GM23248 (cell line): ENCODE data around the gene ATP5ME. TPM values are rescaled to one million over a fixed set of nuclear protein-coding genes. Genes with fewer than 3 reads are reported as not detected.
"Not testable (repeated sequence)": the region's sequence is repeated elsewhere in the genome, so short reads cannot be mapped to it uniquely, and the experiment has no call there.

Experiments used
- DNase-seq: peaks from one replicate; pipeline ENCODE4 v3.0.0-alpha.2; 2015
- H2AFZ ChIP-seq: fragments of 200-600 bp; sonication (generic); 2 replicates; pipeline ENCODE4 v1.6.1; 2016; ENCODE audit warnings: antibody characterized with exemption
- H3F3A ChIP-seq: fragments of 200-600 bp; sonication (generic); 2 replicates; pipeline ENCODE4 v1.6.1; 2016; ENCODE audit warnings: mild to moderate bottlenecking, antibody characterized with exemption, mixed run types; ENCODE audit not compliant: insufficient read depth
- H3K27ac ChIP-seq: fragments of 200-600 bp; sonication (generic); 2 replicates; pipeline ENCODE4 v1.5.1; 2016; ENCODE audit warnings: mild to moderate bottlenecking
- H3K27me3 ChIP-seq: fragments of 200-600 bp; sonication (generic); replicated peaks from 2 replicates; pipeline ENCODE4 v1.6.1; 2016; ENCODE audit warnings: mild to moderate bottlenecking; ENCODE audit not compliant: insufficient read depth
- H3K36me3 ChIP-seq: fragments of 200-600 bp; sonication (generic); 2 replicates; pipeline ENCODE4 v1.6.1; 2016; ENCODE audit warnings: low read depth, mild to moderate bottlenecking
- H3K4me1 ChIP-seq: fragments of 200-600 bp; sonication (generic); 2 replicates; pipeline ENCODE4 v1.6.1; 2016; ENCODE audit warnings: mild to moderate bottlenecking; ENCODE audit not compliant: insufficient read depth
- H3K4me2 ChIP-seq: fragments of 200-600 bp; sonication (generic); one replicate; pipeline ENCODE4 v1.6.1; 2016; ENCODE audit warnings: mild to moderate bottlenecking; ENCODE audit not compliant: unreplicated experiment
- H3K4me3 ChIP-seq: fragments of 200-600 bp; sonication (generic); 2 replicates; pipeline ENCODE4 v1.5.1; 2016; ENCODE audit warnings: mild to moderate bottlenecking
- H3K79me2 ChIP-seq: fragments of 200-600 bp; sonication (generic); 2 replicates; pipeline ENCODE4 v1.6.1; 2016; ENCODE audit warnings: mild to moderate bottlenecking; ENCODE audit not compliant: insufficient read depth
- H3K9ac ChIP-seq: fragments of 200-600 bp; sonication (generic); 2 replicates; pipeline ENCODE4 v1.6.1; 2016; ENCODE audit warnings: mild to moderate bottlenecking
- H3K9me2 ChIP-seq: fragments of 200-600 bp; sonication (generic); 2 replicates; pipeline ENCODE4 v1.6.1; 2016; ENCODE audit warnings: mixed run types, mild to moderate bottlenecking, moderate library complexity; ENCODE audit not compliant: insufficient read depth
- H3K9me3 ChIP-seq: fragments of 200-600 bp; sonication (generic); one replicate; pipeline ENCODE4 v1.6.1; 2017; ENCODE audit warnings: low read depth
- H4K20me1 ChIP-seq: fragments of 200-600 bp; sonication (generic); 2 replicates; pipeline ENCODE4 v1.6.0; 2016; ENCODE audit not compliant: insufficient read depth
- EZH2 ChIP-seq: fragments of 200-600 bp; sonication (generic); IDR thresholded peaks from 2 replicates; pipeline ENCODE4 v1.6.1; 2018; ENCODE audit warnings: antibody characterized with exemption, mild to moderate bottlenecking; ENCODE audit not compliant: insufficient read depth, poor library complexity, severe bottlenecking
- EZH2phosphoT487 ChIP-seq: fragments of 200-600 bp; sonication (generic); IDR thresholded peaks from 2 replicates; pipeline ENCODE4 v1.6.1; 2018; ENCODE audit warnings: antibody characterized with exemption, moderate library complexity, mild to moderate bottlenecking, low read depth; ENCODE audit not compliant: insufficient read depth
- WGBS, 2 experiments: methylation state at CpG; one replicate each; pipeline ENCODE4 v1.1.6; 2015 to 2017; ENCODE audit warnings: low lambda C conversion rate in 2 of 2, low coverage in 1 of 2; ENCODE audit errors: missing lambda C conversion rate in 2 of 2; 5-methylcytosine and 5-hydroxymethylcytosine counted together
- in situ Hi-C: fragments of 300-500 bp; cut with MboI; formaldehyde crosslinking; loops from 2 replicates; pipeline ENCODE4 v1.15.0; 2020
- polyA plus RNA-seq: library from polyadenylated mRNA; unstranded; fragments of >200 nt; fragmentation: Nextera tagmentation; extraction: Ambion mirVana; gene quantifications from 2 replicates; pipeline ENCODE4 v1.2.1, GENCODE V29; 2016
- total RNA-seq: library from RNA; depleted of rRNA; stranded (reverse); fragments of >200 nt; shearing (Covaris generic); gene quantifications from 2 replicates; pipeline ENCODE4 v1.2.3, GENCODE V29; 2014

Gene ATP5ME
- total and polyA plus RNA-seq, 2 experiments from 2014 or later = 26.3 to 478 TPM

GRCh38 chr4:699816-700580 lies 25.9 kb upstream of the ATP5ME start:
- Histone ChIP-seq H3K4me3 (no peak overlapping the region), H3K4me1 (no peaks in the 10 kb centered on the region), H3K36me3 (no peaks in the 10 kb centered on the region), H4K20me1 (no peaks in the 10 kb centered on the region), H3K9me3 (no peaks in the 10 kb centered on the region), H2AFZ (peak overlapping the region; percentile 26; the same call in 1 of the 2 replicates), H3K79me2 (no peaks in the 10 kb centered on the region), H3K9ac (no peak overlapping the region), H3K9me2 (no peaks in the 10 kb centered on the region), H3K27ac (0 out of 2 replicates have a peak overlapping the region, but pooled peaks have one; percentile 18), H3F3A (no peaks in the 10 kb centered on the region), H3K4me2 (no peak overlapping the region), H3K27me3 (no peaks in the 10 kb centered on the region)
- 64 to 69% methylated on average over 26 to 27 of the region's 27 CpGs for WGBS, 2 experiments
- in situ Hi-C loops = no loop called here
- TF ChIP-seq EZH2 (no peak), EZH2phosphoT487 (no peak)
- DNase-seq = no peak

- H3K79me2 ChIP-seq, H3K9me2 ChIP-seq, H3K4me3 ChIP-seq, DNase-seq, H3K27ac ChIP-seq, in situ Hi-C loops, H3F3A ChIP-seq, H3K36me3 ChIP-seq, H4K20me1 ChIP-seq, H3K27me3 ChIP-seq, H3K4me2 ChIP-seq, H3K9ac ChIP-seq, H2AFZ ChIP-seq, H3K4me1 ChIP-seq, H3K9me3 ChIP-seq: not testable (repeated sequence)
- 67 to 68% methylated on average over 12 of the region's 12 CpGs for WGBS, 2 experiments
These were observed 20.4 kb upstream of the ATP5ME start for GRCh38 chr4:694341-694940.

DNA sequence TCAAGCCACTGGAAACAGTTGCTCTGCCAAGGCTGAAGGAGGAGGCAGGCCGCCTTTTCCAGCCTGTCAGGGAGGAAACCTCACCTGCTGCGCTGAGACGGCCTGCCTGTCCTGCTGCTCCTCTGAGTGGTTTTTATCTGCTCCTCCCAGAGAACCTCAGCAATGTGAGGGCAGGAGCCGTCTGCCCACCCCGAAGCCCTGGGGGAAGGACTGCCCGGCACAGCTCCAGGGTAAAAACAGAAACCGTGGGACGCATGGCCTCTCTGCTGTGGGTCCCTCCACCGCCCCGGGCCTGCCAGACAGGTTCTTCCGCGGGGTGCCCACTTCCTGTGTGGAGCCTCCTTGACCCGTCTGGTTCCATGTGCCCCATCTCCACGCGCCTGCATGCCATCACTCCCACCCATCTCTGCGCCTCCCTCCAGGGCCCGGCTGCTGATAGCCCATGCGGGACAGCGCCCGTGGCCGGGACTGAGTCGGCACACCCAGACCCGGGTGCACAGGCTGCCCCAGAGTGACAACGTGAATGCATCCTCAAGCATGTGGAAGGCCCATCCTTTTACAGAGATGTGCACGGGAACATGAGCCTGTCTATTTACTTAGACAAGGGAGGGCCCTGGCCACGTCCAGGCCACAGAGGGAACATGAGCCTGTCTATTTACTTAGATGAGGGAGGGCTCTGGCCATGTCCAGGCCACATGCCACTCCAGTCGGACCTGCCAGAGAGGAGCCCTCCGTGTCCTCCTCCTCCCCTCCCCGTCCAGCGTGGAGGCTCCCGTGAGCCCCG lies 18.9 kb upstream of the ATP5ME start:
- Histone ChIP-seq H3F3A (peaks cover 6% of the 10 kb centered on the region; the same call in 1 of the 2 replicates), H3K9me3 (no peaks in the 10 kb centered on the region), H3K36me3 (no peaks in the 10 kb centered on the region), H3K4me1 (peaks cover 12% of the 10 kb centered on the region), H3K27ac (no peak overlapping the region), H2AFZ (no peak overlapping the region), H3K79me2 (no peaks in the 10 kb centered on the region), H3K9me2 (no peaks in the 10 kb centered on the region), H3K9ac (no peak overlapping the region), H3K4me2 (no peak overlapping the region), H3K4me3 (no peak overlapping the region), H4K20me1 (no peaks in the 10 kb centered on the region), H3K27me3 (no peaks in the 10 kb centered on the region)
- TF ChIP-seq EZH2 (no peak), EZH2phosphoT487 (no peak)
- in situ Hi-C loops = no loop called here
- DNase-seq = no peak
- 77 to 80% methylated on average over 32 of the region's 32 CpGs for WGBS, 2 experiments

- no peaks in the 10 kb centered on the region for H3K9me2 ChIP-seq
- peak overlapping the region; percentile 66 for H3K4me3 ChIP-seq
- H3K4me2 ChIP-seq = peak overlapping the region; percentile 76
- H3K9me3 ChIP-seq = no peaks in the 10 kb centered on the region
- no peak for DNase-seq
- no peaks in the 10 kb centered on the region for H3K27me3 ChIP-seq
- 89 to 96% methylated on average over 8 of the region's 8 CpGs for whole genome bisulfite sequencing, 2 experiments
- no peaks in the 10 kb centered on the region for H3K79me2 ChIP-seq
- H3K9ac ChIP-seq = peak overlapping the region; percentile 76
- no peak for TF ChIP-seq EZH2
- TF ChIP-seq EZH2phosphoT487 = no peak
- no peaks in the 10 kb centered on the region for H4K20me1 ChIP-seq
- H2AFZ ChIP-seq = peak overlapping the region; percentile 71
- H3F3A ChIP-seq = peaks cover 12% of the 10 kb centered on the region; the same call in 1 of the 2 replicates
- H3K27ac ChIP-seq = peak overlapping the region; percentile 96
- H3K36me3 ChIP-seq = no peaks in the 10 kb centered on the region
- in situ Hi-C loops = no loop called here
- peaks cover 22% of the 10 kb centered on the region for H3K4me1 ChIP-seq
These were observed 15.6 kb upstream of the ATP5ME start for GRCh38 chr4:689723-690122.
